Measurements from ENCODE around the gene ACTR2.
"Not testable (repeated sequence)": the region's sequence is repeated elsewhere in the genome, so short reads cannot be mapped to it uniquely, and the experiment has no call there.

The ACTR2 gene

DNA sequence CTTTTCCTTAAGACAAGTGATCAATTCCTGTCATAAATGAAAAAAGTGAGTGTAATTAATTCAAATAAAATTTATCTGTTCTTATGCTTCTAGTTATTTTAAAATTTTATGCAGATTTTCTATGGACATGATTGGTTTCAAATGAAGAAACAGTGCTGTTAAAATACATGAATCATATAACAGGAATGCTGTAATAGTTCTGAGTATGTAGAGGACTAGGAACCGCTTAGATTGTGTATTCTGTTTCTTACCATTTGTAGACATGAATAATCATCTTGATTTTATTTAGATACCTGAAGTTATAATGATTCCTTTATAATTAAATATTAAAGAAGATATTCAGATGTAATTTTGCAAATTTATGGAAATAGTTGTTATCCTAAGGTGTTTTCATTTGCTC lies 3.5 kb downstream of the ACTR2 start:
- DNase-seq: no peak

- peak; percentile 26 to 30 for DNase-seq
Observed at GRCh38 chr2:65231892-65232477, 4.4 kb downstream of the ACTR2 start.

- DNase-seq: no peak
Observed at GRCh38 chr2:65232636-65233035, 5.0 kb downstream of the ACTR2 start.

- DNase-seq: no peak
Observed at GRCh38 chr2:65240657-65241056, 13.0 kb downstream of the ACTR2 start.

DNA sequence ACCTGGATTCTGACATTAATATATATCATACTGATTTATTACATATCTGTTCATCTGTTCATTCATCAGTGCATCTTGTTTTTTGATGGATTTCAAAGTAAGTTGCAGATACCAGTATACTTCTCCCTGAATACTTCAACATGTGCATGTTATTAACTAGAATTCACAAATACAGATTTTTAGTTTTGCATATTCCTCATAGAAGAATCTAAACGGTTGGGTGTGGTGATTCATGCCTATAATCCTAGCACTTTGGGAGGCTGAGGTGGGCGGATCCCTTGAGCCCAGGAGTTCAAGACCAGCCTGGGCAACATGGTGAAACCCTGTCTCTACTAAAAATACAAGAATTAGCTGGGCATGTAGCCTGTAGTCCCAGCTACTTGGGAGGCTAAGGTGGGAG lies 16.8 kb downstream of the ACTR2 start:
- DNase-seq: not testable (repeated sequence)

GRCh38 chr2:65252640-65253039 lies 25.0 kb downstream of the ACTR2 start:
- DNase-seq: no peak

- no peak for DNase-seq
Observed at GRCh38 chr2:65255356-65255755, 27.7 kb downstream of the ACTR2 start.

DNA sequence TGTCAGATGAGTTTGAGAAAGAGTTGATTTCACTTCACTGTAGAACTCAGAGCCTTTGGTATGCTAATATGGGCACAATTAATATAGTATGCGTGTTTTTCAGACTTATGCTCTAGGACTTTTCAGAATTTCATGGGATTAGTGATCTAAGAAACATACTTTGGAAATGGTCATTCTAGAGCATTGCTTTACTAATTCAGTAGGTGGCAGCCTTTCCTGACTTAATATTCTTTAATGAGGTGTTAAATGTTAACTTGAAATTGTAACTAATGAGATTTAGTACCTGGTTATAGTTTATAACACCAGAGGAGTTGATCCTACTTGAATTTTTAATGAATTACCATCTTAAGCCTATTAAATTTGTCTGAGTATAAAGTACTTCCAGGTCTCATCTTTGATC lies 28.4 kb downstream of the ACTR2 start:
- no peak for DNase-seq

DNA sequence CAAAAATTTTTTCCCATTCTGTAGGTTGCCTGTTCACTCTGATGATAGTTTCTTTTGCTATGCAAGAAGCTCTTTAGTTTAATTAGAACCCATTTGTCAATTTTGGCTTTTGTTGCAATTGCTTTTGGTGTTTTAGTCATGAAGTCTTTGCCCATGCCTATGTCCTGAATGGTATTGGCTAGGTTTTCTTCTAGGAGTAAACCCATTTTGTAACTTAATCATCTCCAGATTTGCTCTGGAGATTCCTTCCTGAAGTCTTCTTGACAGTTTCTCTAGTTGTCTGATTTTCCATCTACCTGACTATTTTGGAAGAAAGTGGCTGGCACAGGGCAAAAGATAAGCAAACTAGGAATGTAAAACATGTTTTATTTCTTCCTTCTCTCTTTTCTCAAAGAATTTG lies 30.2 kb downstream of the ACTR2 start:
- not testable (repeated sequence) for DNase-seq

DNA sequence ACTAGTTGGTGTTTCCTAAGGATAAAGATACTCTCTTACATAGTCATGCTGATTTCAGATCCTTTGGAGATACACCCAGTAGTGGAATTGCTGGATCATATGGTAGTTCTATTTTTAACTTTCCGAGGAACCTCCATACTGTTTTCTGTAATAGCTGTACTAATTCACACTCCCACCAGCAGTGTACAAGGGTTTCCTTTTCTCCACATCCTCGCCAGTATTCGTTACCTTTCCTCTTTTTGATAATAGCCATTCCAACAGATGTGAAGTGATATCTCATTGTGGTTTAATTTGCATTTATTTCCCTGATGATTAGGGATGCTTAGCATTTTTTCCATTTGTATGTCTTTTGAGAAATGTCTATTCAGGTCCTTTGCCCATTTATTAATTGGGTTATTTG lies 34.0 kb downstream of the ACTR2 start:
- DNase-seq: no peak

DNA sequence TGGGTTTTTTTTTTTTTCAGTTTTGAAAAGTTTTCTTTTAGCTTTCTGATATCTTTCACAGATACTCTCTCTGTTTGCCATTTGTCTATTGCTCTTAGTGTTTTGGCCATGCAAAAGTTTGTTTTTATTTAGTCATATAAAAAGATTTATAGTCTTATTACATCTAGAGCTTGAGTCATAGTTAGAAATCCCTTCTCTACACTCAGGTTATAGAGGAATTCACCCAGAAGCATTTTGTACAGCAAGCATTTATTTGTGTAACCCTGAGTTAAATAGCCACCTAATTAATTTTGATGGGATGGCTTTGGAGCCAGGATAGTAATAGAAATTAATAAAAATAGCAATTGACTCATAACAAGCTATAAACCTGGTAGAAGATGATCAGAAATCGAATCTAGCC lies 35.6 kb downstream of the ACTR2 start:
- no peak for DNase-seq

GRCh38 chr2:65263986-65264385 lies 36.4 kb downstream of the ACTR2 start:
- DNase-seq: no peak

DNA sequence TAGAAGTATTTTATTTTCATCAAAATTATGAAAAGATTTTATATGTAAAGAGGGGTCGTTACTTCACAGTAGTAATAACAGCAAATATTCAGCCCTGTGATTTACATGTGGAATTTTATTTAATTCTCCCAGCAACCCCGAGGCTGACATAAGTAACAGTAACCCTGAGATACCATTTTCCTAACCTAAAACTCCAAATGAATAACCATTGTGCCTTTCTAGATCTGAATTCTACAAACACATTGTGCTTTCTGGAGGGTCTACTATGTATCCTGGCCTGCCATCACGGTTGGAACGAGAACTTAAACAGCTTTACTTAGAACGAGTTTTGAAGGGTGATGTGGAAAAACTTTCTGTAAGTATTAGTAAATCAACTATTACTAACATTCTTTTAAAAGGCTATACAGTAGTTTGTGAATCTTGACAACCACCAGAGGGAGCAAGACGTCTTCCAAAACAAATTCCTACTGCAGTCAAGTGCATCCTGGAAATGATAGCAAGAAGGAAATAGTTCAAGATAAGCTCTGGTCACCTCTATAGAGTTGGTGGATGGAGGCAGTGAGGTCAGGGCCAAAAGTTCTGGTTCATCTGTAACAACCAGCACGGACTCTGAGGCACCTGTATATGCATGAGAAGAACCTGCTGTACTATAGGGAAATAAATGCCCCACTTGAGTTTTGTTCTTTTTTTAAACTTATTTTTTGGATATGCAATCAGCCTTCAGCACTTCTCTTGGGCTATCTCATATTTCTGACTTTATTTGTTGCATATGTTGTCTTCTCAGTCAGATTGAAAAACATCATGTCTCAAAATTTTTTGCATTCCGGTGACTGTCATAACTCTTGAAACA lies 37.4 kb downstream of the ACTR2 start:
- no peak for DNase-seq

DNA sequence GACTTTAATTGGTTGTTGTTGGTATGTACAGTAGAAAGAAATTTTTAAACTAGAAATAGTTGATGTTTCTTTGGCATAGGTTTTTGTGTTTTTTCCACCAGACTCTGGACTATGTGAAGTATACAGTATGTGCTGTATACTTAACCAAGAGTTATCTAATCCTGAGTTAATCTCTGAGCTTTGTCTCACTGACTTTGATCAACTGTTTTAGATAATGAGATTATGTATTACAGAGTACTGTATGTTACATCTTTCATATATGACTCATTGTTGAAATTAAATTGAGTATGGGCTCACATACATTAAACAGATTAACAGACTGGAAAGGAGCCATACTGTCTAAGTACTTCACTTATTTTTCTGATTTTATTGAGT lies 38.0 kb downstream of the ACTR2 start:
- no peak for DNase-seq

DNA sequence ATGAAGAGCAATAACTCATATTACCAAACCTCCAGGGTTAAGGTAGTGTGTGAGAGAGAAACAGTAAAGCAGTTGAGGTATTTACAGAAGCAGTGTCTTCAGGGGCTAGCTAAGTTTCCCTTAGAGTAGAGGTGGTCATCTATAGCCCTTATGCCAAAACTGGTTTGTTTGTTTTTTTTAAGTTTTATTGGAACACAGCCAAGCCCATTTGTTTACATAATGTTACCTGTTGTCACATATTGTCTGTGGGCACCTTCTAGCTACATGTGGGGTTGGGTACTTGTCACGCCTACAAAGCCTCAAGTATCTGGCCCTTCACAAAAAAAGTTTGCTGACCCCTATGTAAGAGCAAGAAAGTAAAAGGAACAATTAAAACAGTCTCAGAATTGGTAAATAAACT lies 39.4 kb downstream of the ACTR2 start:
- no peak for DNase-seq

GRCh38 chr2:65268957-65269356 lies 41.3 kb downstream of the ACTR2 start:
- no peak for DNase-seq

DNA sequence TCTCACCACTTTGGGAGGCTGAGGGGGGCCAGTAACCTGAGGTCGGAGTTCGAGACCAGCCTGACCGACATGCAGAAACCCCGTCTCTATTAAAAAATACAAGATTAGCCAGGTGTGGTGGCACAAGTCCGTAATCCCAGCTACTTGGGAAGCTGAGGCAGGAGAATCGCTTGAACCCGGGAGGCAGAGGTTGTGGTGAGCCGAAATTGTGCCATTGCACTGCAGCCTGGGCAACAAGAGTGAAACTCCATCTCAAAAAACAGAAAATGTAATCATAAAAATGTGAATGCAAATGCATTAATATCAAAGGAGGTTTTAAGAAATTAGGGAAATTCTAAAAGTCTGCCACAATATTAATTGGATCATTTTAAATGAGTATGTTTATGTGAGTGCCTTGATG lies 45.7 kb downstream of the ACTR2 start:
- no peak for DNase-seq

- no peak for DNase-seq
Observed at GRCh38 chr2:65275141-65275915, 47.7 kb downstream of the ACTR2 start.

DNA sequence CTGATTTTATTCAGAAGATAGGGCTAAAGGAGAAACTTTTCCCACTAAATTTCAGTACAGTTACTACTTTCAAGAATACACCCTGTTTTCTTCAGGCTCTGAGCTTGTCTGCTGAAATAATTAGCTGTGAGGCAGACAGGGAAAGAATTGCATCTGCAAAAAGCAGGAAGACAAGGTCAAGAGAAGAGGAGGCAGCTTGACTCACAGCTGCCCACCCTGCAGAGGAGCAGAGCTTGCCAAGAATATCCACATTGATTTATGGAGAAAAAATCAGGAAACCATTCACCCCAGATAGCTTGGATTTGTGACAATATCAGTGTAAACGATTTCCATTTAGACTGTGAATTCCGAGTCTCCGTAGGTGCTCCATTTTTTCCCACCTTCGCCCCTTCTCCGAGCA lies 49.0 kb downstream of the ACTR2 start:
- no peak for DNase-seq

- no peak for DNase-seq
Observed at GRCh38 chr2:65277118-65277517, 49.5 kb downstream of the ACTR2 start.

GRCh38 chr2:65277791-65278483 lies 50.3 kb downstream of the ACTR2 start:
- no peak for DNase-seq

- no peak for DNase-seq
Observed at GRCh38 chr2:65278531-65278981, 50.9 kb downstream of the ACTR2 start.

GRCh38 chr2:65279756-65280155 lies 52.1 kb downstream of the ACTR2 start:
- no peak for DNase-seq

Measured in activated CD4-positive, alpha-beta T cell treated with anti-CD3 and anti-CD28 coated beads, Interleukin-2, amount 50 U/mL, for 48 hours (primary cell).